Sigmoid colon (tissue), 4 donors: ENCODE results near the gene PLXNB1.
"Not testable (repeated sequence)": the region's sequence is repeated elsewhere in the genome, so short reads cannot be mapped to it uniquely, and the experiment has no call there.

Experiments
- EP300 ChIP-seq, 4 donors: sonication (generic); formaldehyde crosslinking; IDR thresholded peaks; one replicate each; pipeline ENCODE4 v1.6.1; 2017; ENCODE audit warnings: antibody characterized with exemption in 4 of 4
- POLR2A ChIP-seq, 2 donors: fragments of 450-650 bp; IDR thresholded peaks; one replicate each; pipeline ENCODE4 v1.6.1; 2016; ENCODE audit warnings: antibody characterized with exemption in 2 of 2, mild to moderate bottlenecking in 2 of 2, moderate library complexity in 2 of 2
- TF ChIP-seq, protein P1 (sequence below), 4 experiments: fragments of 450-650 bp in 3 of 4; fragments of 200-600 bp in 1 of 4; IDR thresholded peaks; one replicate each; pipeline ENCODE4 v1.5.1; 2016 to 2019; ENCODE audit warnings: antibody characterized with exemption in 4 of 4, mild to moderate bottlenecking in 3 of 4, moderate library complexity in 2 of 4

GRCh38 chr3:48461767-48462166 is 31.9 kb upstream of the PLXNB1 start:
- TF ChIP-seq, protein P1, sequence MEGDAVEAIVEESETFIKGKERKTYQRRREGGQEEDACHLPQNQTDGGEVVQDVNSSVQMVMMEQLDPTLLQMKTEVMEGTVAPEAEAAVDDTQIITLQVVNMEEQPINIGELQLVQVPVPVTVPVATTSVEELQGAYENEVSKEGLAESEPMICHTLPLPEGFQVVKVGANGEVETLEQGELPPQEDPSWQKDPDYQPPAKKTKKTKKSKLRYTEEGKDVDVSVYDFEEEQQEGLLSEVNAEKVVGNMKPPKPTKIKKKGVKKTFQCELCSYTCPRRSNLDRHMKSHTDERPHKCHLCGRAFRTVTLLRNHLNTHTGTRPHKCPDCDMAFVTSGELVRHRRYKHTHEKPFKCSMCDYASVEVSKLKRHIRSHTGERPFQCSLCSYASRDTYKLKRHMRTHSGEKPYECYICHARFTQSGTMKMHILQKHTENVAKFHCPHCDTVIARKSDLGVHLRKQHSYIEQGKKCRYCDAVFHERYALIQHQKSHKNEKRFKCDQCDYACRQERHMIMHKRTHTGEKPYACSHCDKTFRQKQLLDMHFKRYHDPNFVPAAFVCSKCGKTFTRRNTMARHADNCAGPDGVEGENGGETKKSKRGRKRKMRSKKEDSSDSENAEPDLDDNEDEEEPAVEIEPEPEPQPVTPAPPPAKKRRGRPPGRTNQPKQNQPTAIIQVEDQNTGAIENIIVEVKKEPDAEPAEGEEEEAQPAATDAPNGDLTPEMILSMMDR (IDR thresholded peaks at IDR 0.05): not testable (repeated sequence)
- TF ChIP-seq POLR2A, EP300 (IDR thresholded peaks at IDR 0.05): not testable (repeated sequence)
